GM12872 (cell line): Measurements from ENCODE around the gene OR10G6.

Experiments
- CTCF ChIP-seq: IDR thresholded peaks from 3 replicates; pipeline ENCODE4 v1.5.1; 2011; ENCODE audit warnings: low read depth, mild to moderate bottlenecking, low read length, moderate library complexity; ENCODE audit not compliant: insufficient read depth

The OR10G6 gene

GRCh38 chr11:123979311-123979710, 15.7 kb downstream of the OR10G6 start:
- no peak for TF ChIP-seq CTCF

- TF ChIP-seq CTCF: no peak
Observed at GRCh38 chr11:123977731-123978347, 17.1 kb downstream of the OR10G6 start, which contains the start of gene OR10S1. Gene OR10S1, minus strand, starts transcription at chr11:123977781. Its CDS starts 117 bp downstream, at chr11:123977664.

- no peak for TF ChIP-seq CTCF
Observed at GRCh38 chr11:123976770-123977560, 18.0 kb downstream of the OR10G6 start.

- TF ChIP-seq CTCF: no peak
Observed at GRCh38 chr11:123973816-123974215, 21.1 kb downstream of the OR10G6 start.

- TF ChIP-seq CTCF: no peak
Observed at GRCh38 chr11:123956752-123957151, 38.2 kb downstream of the OR10G6 start.

- TF ChIP-seq CTCF: no peak
Observed at GRCh38 chr11:123945132-123945531, 49.8 kb downstream of the OR10G6 start.
